HepG2 (cell line): ENCODE data around the gene URGCP. TPM values are rescaled to one million over a fixed set of nuclear protein-coding genes. Genes with fewer than 3 reads are reported as not detected.

Experiments used
- AFF4 ChIP-seq: sonication (generic); formaldehyde crosslinking; IDR thresholded peaks from 2 replicates; pipeline ENCODE4 v1.4.0; 2020; ENCODE audit warnings: missing genetic modification reagents
- ATF3 ChIP-seq: sonication (generic); formaldehyde crosslinking; IDR thresholded peaks from 2 replicates; pipeline ENCODE4 v1.4.0; 2020; ENCODE audit warnings: missing genetic modification reagents
- HMGXB3 ChIP-seq: sonication (generic); formaldehyde crosslinking; IDR thresholded peaks from 2 replicates; pipeline ENCODE4 v1.4.0; 2020; ENCODE audit warnings: missing genetic modification reagents, borderline replicate concordance
- HNRNPK ChIP-seq: fragments of 200-400 bp; formaldehyde crosslinking; IDR thresholded peaks from 2 replicates; pipeline ENCODE4 v1.6.1; 2018; ENCODE audit warnings: low read length, low read depth, moderate library complexity, mild to moderate bottlenecking; ENCODE audit not compliant: poor library complexity, severe bottlenecking
- HNRNPLL ChIP-seq: fragments of 200-400 bp; formaldehyde crosslinking; IDR thresholded peaks from 2 replicates; pipeline ENCODE4 v1.6.1; 2017; ENCODE audit warnings: mild to moderate bottlenecking, low read depth, low read length; ENCODE audit not compliant: poor library complexity, severe bottlenecking
- ISX ChIP-seq: sonication (generic); formaldehyde crosslinking; conservative IDR thresholded peaks from 2 replicates; pipeline ENCODE4 v1.5.0; 2020; ENCODE audit warnings: missing genetic modification reagents
- KLF13 ChIP-seq: sonication (generic); formaldehyde crosslinking; IDR thresholded peaks from 2 replicates; pipeline ENCODE4 v1.4.0; 2020; ENCODE audit warnings: mild to moderate bottlenecking, missing genetic modification reagents
- PAWR ChIP-seq: sonication (generic); formaldehyde crosslinking; IDR thresholded peaks from 2 replicates; pipeline ENCODE4 v1.4.0; 2020; ENCODE audit warnings: missing genetic modification reagents, mild to moderate bottlenecking, borderline replicate concordance
- SUZ12 ChIP-seq: fragments of 150-350 bp; IDR thresholded peaks from 2 replicates; pipeline ENCODE4 v1.6.1; 2014; ENCODE audit warnings: low read depth, low read length
- ZFAT ChIP-seq: sonication (generic); formaldehyde crosslinking; conservative IDR thresholded peaks from 2 replicates; pipeline ENCODE4 v1.8.1; 2023; ENCODE audit warnings: missing genetic modification reagents, inconsistent platforms
- ZMYM4 ChIP-seq: sonication (generic); formaldehyde crosslinking; IDR thresholded peaks from 2 replicates; pipeline ENCODE4 v1.8.1; 2023; ENCODE audit warnings: mild to moderate bottlenecking, missing genetic modification reagents
- ZNF10 ChIP-seq: sonication (generic); formaldehyde crosslinking; IDR thresholded peaks from 2 replicates; pipeline ENCODE4 v1.4.0; 2020; ENCODE audit warnings: mild to moderate bottlenecking, low read depth, missing genetic modification reagents, borderline replicate concordance
- ZNF333 ChIP-seq: sonication (generic); formaldehyde crosslinking; IDR thresholded peaks from 2 replicates; pipeline ENCODE4 v1.4.0; 2020; ENCODE audit warnings: mild to moderate bottlenecking, missing genetic modification reagents, borderline replicate concordance
- ZNF367 ChIP-seq: sonication (generic); formaldehyde crosslinking; IDR thresholded peaks from 2 replicates; pipeline ENCODE4 v1.4.0; 2020; ENCODE audit warnings: missing genetic modification reagents, borderline replicate concordance
- ZNF777 ChIP-seq: sonication (generic); formaldehyde crosslinking; IDR thresholded peaks from 2 replicates; pipeline ENCODE4 v1.4.0; 2020; ENCODE audit warnings: missing genetic modification reagents
- ZNF841 ChIP-seq: sonication (generic); formaldehyde crosslinking; IDR thresholded peaks from 2 replicates; pipeline ENCODE4 v1.8.1; 2023; ENCODE audit warnings: missing genetic modification reagents, borderline replicate concordance
- ZSCAN20 ChIP-seq: sonication (generic); formaldehyde crosslinking; IDR thresholded peaks from 2 replicates; pipeline ENCODE4 v1.4.0; 2020; ENCODE audit warnings: missing genetic modification reagents, mild to moderate bottlenecking, borderline replicate concordance
- polyA plus RNA-seq, 8 experiments: library from polyadenylated mRNA; depleted of rRNA in 3 of 8; stranded (reverse) in 7 of 8; unstranded in 1 of 8; fragments of >200 nt; fragmentation: Illumina TruSeq in 4 of 8; extraction: Trizol in 4 of 8; gene quantifications; 2 replicates each; pipeline versions ENCODE4 v1.2.1 to v1.2.3, GENCODE V29; 2011 to 2016; ENCODE audit warnings: low read depth in 4 of 8, missing spikeins in 1 of 8, mixed read lengths in 1 of 8; ENCODE audit not compliant: insufficient read depth in 1 of 8
- total RNA-seq, 5 experiments: library from RNA; depleted of rRNA; stranded (reverse); fragments of >200 nt; fragmentation: Illumina TruSeq; extraction: Trizol; gene quantifications; 2 replicates each; pipeline ENCODE4 v1.2.3, GENCODE V29; 2016; ENCODE audit warnings: low read depth in 1 of 5

Gene URGCP
- total and polyA plus RNA-seq, 2 of the 13 experiments (the other 11 are each of a cell fraction or from before 2014, with no cell fraction given), result 22.3 to 25.8 TPM

- no peak for TF ChIP-seq ZNF841 (CRISPR knock-in tag)
- peak; percentile 46; the same call in 1 of the 2 replicates for TF ChIP-seq HMGXB3 (CRISPR knock-in tag)
- TF ChIP-seq ZMYM4 (CRISPR knock-in tag), result peak; percentile 77
- TF ChIP-seq ZNF777 (CRISPR knock-in tag), result no peak
- TF ChIP-seq SUZ12, result no peak
- TF ChIP-seq ZSCAN20 (CRISPR knock-in tag), result no peak
- no peak for TF ChIP-seq ZNF367
- no peak for TF ChIP-seq ZNF333
- no peak for TF ChIP-seq PAWR (CRISPR knock-in tag)
- TF ChIP-seq ZFAT, result no peak
- peak; percentile 83 for TF ChIP-seq ATF3 (CRISPR knock-in tag)
- TF ChIP-seq HNRNPLL, result no peak
- no peak for TF ChIP-seq AFF4 (CRISPR knock-in tag)
- TF ChIP-seq ISX (CRISPR knock-in tag), result no peak
- no peak for TF ChIP-seq KLF13 (CRISPR knock-in tag)
- no peak for TF ChIP-seq HNRNPK
- TF ChIP-seq ZNF10 (CRISPR knock-in tag), result no peak
Measured at GRCh38 chr7:43905209-43905946, 1.0 kb downstream of the URGCP start (continued).
